Measurements from ENCODE around the gene NOX3.
A peak's percentile ranks its signal among the peaks of the same experiment; 100 is the strongest.

NOX3 gene

DNA sequence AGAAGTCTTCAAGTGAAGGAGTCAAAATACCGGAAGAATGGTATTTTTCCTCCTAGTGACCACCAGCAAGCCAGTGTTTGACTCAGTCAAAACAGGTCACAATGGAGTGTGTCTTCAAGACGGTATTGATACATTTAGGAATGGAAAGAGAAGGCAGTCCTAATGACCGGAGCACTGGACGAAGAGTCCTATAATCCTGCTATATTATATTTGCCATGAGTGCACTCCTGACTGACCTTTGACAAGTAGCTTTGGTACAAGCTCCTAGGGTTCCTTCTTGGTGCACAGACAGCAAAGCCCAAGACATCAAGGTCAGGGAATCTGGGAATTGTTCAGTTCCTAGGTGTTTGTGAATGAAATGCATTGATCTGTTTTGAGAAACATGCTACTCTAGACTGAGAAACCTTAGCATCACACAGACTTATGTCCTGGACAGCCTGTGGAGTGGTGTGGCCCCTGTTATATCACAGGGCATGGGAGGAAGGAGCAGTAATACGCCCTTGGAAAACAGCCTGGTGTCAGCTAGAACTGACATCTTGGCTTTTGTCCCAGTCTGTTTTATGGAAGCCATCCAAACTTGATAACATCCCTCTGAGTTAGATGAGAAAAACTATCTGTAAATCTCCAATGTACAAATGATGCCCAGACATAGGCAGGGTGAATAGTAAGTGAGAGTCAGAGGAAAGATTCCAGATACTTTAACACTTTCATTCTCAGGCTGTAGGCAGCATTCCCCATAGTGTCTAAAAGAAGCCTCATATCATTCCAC is 18.5 kb downstream of the NOX3 start:
- DNase-seq (ENCODE audit: low read depth) = peak; percentile 33
- TF ChIP-seq, protein P1, sequence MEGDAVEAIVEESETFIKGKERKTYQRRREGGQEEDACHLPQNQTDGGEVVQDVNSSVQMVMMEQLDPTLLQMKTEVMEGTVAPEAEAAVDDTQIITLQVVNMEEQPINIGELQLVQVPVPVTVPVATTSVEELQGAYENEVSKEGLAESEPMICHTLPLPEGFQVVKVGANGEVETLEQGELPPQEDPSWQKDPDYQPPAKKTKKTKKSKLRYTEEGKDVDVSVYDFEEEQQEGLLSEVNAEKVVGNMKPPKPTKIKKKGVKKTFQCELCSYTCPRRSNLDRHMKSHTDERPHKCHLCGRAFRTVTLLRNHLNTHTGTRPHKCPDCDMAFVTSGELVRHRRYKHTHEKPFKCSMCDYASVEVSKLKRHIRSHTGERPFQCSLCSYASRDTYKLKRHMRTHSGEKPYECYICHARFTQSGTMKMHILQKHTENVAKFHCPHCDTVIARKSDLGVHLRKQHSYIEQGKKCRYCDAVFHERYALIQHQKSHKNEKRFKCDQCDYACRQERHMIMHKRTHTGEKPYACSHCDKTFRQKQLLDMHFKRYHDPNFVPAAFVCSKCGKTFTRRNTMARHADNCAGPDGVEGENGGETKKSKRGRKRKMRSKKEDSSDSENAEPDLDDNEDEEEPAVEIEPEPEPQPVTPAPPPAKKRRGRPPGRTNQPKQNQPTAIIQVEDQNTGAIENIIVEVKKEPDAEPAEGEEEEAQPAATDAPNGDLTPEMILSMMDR (conservative IDR thresholded peaks at IDR 0.05; ENCODE audit: control insufficient read depth, insufficient read depth, low read depth, low read length) = no peak
- no peak overlapping the region for H3K4me3 ChIP-seq (ENCODE audit: control insufficient read depth, low read depth, low read length)

DNA sequence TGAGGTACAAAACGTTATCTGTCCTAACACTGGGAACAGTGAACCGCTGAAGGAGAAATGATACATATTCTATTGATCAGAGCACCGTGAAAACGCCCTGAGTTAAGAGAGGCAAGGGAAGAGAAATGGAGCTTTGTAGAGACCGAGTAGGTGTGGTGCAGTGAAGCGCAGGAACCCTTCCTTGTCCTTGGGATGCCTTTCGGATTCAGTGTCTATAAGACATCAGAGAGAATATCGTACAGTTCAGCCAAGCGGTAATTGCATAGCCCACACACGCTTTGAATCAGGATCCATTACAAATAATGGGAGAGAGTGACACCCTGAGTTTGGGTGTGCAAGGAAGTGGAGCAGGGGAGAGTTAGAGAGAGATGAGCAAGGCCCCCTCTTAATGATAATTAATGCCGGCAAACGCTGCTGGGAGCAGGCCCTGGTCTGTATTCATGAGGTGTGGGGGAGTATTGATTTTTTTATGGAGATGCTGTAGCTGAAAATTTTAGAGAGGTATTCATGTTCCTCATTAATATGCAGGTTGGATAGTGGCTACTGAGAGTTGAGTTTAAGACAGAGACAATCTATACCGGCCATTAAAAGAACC is 20.7 kb downstream of the NOX3 start:
- H3K4me3 ChIP-seq (ENCODE audit: control insufficient read depth, low read depth, low read length) = no peak overlapping the region
- TF ChIP-seq, protein P1 (conservative IDR thresholded peaks at IDR 0.05; ENCODE audit: control insufficient read depth, insufficient read depth, low read depth, low read length) = no peak
- DNase-seq (ENCODE audit: low read depth) = no peak

DNA sequence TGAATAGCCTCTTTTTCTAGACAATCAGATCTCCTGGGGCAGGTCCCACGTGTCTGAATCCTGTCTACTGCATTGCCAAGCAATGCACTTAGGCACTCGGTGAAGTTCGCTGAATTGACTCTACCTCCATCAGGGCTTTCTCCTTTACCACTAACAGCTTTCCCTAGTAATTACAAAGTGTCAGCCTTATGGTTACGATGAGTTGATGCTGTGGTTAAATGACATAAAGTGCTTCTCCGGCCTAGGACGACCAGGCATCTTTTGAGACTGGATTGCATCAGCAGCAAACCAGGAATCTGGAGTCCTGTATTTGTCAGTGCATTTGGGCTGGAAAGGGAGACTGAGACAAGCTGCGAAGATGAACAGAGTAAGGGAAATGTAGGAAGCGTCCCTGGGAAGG is 21.5 kb downstream of the NOX3 start:
- H3K4me3 ChIP-seq (ENCODE audit: control insufficient read depth, low read depth, low read length) = no peak overlapping the region
- TF ChIP-seq, protein P1 (conservative IDR thresholded peaks at IDR 0.05; ENCODE audit: control insufficient read depth, insufficient read depth, low read depth, low read length) = no peak
- DNase-seq (ENCODE audit: low read depth) = no peak

DNA sequence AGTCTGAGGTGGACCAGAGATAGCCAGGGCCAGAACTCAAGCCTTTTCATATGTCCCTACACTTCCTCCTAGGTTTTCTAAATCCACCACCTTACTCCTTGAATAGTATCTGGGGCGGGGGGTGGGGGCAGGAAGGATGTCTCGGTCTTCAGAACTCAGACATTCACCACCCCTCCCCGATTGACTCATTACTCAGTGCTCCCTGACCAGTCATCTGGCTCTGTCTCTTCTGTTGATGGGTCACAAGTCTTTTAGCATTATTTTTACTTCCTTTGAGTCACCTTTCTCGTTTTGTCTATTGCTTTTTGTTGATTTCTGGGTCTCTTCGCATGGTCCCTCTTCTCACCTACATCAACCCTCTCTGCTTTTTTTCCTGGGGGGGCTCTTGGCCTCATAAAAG is 23.3 kb downstream of the NOX3 start:
- DNase-seq (ENCODE audit: low read depth) = peak; percentile 60
- H3K4me3 ChIP-seq (ENCODE audit: control insufficient read depth, low read depth, low read length) = no peak overlapping the region
- TF ChIP-seq, protein P1 (conservative IDR thresholded peaks at IDR 0.05; ENCODE audit: control insufficient read depth, insufficient read depth, low read depth, low read length) = no peak

GRCh38 chr6:155429321-155429893 is 26.2 kb downstream of the NOX3 start:
- H3K4me3 ChIP-seq (ENCODE audit: control insufficient read depth, low read depth, low read length) = no peak overlapping the region
- TF ChIP-seq, protein P1 (conservative IDR thresholded peaks at IDR 0.05; ENCODE audit: control insufficient read depth, insufficient read depth, low read depth, low read length) = no peak
- DNase-seq (ENCODE audit: low read depth) = no peak

DNA sequence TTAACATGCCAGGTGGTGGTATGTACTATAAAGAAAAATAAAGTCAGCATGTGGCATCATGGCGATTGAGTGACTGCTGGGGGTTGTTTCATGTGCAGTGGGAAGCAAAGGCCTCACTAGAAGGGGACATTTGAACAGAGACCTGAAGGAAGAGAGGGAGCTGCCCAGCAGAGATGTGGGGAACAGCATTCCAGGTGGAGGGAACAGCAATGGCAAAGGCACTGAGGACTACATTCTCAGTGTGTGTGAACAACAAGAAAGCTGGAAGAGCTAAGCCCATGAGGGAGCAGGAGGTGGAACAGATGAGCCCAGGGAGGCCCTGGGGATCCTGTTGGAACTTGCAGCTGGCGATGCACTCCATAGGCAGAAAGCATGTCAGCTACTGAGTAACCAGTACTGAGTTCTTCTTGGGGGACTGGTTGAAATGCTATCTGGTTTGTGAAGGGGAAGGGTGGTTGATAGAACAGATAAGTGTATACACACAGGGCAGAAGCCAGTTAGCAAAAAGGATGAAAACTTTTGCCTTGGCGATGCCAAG is 29.2 kb downstream of the NOX3 start:
- TF ChIP-seq, protein P1 (conservative IDR thresholded peaks at IDR 0.05; ENCODE audit: control insufficient read depth, insufficient read depth, low read depth, low read length) = no peak
- no peak for DNase-seq (ENCODE audit: low read depth)
- no peak overlapping the region for H3K4me3 ChIP-seq (ENCODE audit: control insufficient read depth, low read depth, low read length)

Measured in fibroblast of mammary gland (primary cell).